Activated naive CD4-positive, alpha-beta T cell treated with anti-CD3 and anti-CD28 coated beads, Interleukin-2, amount 50 U/mL, for 72 hours (primary cell): Measurements from ENCODE around the gene SLIT3. TPM values are rescaled to one million over a fixed set of nuclear protein-coding genes. Genes with fewer than 3 reads are reported as not detected.

Experiments
- ATAC-seq, 2 donors: fragments of 150-1000 bp; cut with Tn5 transposase; 2 replicates each; pipeline ENCODE4 v1.10.0; 2021; ENCODE audit warnings: mild to moderate bottlenecking in 2 of 2, moderate library complexity in 2 of 2
- DNase-seq, 2 donors: peaks; one replicate each; pipeline ENCODE4 v3.0.0; 2021 to 2022; ENCODE audit warnings: low spot score in 2 of 2
- H3K27ac Mint-ChIP-seq, 2 donors: one replicate each; pipeline ENCODE4 v1.8.0; 2022; ENCODE audit warnings: mild to moderate bottlenecking in 2 of 2, mixed read lengths in 2 of 2
- H3K36me3 Mint-ChIP-seq, 2 donors: one replicate each; pipeline ENCODE4 v1.8.0; 2022; ENCODE audit warnings: mixed read lengths in 2 of 2
- H3K9me3 Mint-ChIP-seq, 2 donors: one replicate each; pipeline ENCODE4 v1.8.0; 2022; ENCODE audit warnings: mixed read lengths in 2 of 2
- total RNA-seq, 2 donors: library from RNA; stranded (reverse); gene quantifications; one replicate each; pipeline ENCODE4 v1.2.3, GENCODE V29; 2022

SLIT3 gene
- total RNA-seq, 2 donors from 2014 or later, result 1.9 to 2.0 TPM

DNA sequence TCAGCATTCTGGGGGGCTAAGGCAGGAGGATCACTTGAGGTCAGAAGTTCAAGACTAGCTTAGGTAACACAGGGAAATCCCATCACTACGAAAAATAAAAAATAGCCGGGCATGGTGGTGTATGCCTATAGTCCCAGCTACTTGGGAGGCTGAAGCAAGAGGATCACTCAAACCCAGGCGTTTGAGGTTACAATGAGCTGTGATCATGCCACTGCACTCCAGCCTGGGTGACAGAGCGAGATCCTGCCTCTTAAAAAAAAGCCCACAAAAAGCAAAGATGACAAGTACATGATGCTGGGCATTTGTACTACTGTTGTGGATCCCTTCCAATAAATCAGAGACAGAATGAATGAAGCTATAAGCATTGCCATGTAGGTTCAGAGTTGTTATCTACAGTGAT, 401.7 kb downstream of the SLIT3 start:
- H3K9me3 Mint-ChIP-seq, result no peaks in the 10 kb centered on the region
- H3K36me3 Mint-ChIP-seq, result no peaks in the 10 kb centered on the region
- no peak overlapping the region for H3K27ac Mint-ChIP-seq
- DNase-seq (no peak), ATAC-seq (no peak)

DNA sequence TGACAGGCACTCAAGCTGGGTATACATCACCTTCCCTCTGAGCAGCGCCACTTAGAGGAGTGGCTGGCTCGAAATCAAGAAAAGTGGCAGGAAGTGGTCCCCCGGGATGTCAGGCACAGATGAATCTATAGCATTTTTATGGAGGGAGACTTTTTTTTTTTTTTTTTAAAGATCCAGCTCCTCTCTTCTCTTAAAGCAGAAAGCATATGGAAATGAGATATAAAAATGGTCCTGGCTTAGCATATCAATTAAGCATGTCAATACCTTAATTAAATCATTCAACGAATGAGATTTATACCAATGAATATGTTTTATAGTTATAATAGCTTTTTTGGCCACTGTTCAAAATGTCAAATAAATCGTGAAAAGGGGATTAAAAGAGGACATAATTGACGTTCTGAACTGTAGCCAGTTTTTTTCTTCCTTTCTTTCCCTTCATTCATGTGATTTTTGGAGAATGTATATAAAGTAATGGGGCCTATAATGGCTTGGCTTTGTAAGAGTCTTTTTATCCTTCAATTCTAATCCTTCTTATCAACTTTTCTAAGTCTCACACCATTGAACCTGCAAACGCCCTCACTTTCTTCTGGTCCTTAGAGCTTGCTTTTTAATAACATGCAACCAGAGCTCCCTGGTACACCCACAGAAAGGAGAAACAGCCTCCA, 402.6 kb downstream of the SLIT3 start:
- Mint-ChIP-seq H3K9me3 (no peaks in the 10 kb centered on the region), H3K36me3 (no peaks in the 10 kb centered on the region), H3K27ac (no peak overlapping the region)
- no peak for ATAC-seq
- no peak for DNase-seq

- ATAC-seq (peak in 1 of 2 donors; percentile 53), DNase-seq (no peak)
- Mint-ChIP-seq H3K27ac (peak overlapping the region in 1 of 2 donors; percentile 10), H3K9me3 (no peaks in the 10 kb centered on the region), H3K36me3 (no peaks in the 10 kb centered on the region)
Observed at GRCh38 chr5:168897387-168898122, 403.4 kb downstream of the SLIT3 start.

DNA sequence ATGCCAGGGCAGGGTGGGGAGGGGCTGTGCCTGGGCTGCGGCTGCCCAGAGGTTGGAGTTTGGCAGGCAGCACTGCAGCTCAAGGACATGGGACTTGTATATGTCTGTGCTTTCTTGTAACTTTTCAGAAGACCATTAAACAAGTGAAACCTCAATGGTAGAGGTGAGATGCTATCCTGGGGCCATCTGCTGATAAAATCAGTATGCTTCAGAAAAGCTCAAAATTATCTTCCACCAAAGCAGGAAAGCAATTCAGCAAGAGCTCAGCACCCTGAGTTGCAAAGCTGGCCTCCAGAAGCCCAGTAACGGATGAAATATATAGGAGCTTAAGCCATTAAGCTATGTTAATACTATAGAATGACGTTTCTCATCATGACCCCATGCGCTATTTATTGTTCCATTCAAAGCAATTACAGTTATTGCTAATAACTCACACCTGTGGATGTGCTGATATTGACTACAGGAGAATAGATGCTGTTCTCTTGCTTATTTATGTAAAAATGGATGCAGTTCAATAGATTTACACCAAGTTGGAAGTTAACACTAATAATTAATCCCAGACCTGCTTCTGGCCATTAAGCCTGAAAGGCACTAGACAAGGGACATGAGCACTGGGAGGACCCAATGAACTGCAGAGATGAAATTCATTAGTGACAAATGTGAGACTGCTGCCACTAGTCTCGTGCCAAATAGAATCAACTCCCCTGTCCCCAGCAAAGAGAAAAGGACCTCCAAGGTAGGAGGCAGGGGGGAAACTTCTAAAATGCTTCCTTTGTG, 405.5 kb downstream of the SLIT3 start:
- Mint-ChIP-seq H3K27ac (no peak overlapping the region), H3K36me3 (no peaks in the 10 kb centered on the region), H3K9me3 (no peaks in the 10 kb centered on the region)
- ATAC-seq, result no peak
- DNase-seq, result no peak

DNA sequence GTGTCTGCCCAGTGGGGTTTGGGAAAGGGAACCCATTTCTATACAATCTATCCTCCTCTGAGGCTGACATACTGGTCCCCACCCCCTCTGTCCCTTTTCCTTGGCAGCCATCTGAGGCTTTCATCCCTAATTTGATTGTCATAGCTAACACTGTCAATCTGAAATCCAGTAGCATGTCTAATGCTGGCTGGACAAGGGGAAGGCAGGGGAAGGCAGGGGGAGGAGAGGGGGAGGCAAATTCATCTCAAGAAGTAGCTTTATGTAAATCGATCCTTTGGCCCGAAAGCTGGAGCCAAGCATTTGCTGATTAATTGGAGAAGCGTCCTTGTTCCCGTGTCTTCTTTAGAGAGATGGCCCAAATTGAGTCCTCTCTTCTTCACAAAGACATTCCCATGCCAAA, 407.7 kb downstream of the SLIT3 start:
- no peaks in the 10 kb centered on the region for H3K9me3 Mint-ChIP-seq
- no peak for ATAC-seq
- DNase-seq, result no peak
- no peak overlapping the region for H3K27ac Mint-ChIP-seq
- H3K36me3 Mint-ChIP-seq, result no peaks in the 10 kb centered on the region

- no peaks in the 10 kb centered on the region for H3K9me3 Mint-ChIP-seq
- DNase-seq (no peak), ATAC-seq (no peak)
- no peaks in the 10 kb centered on the region for H3K36me3 Mint-ChIP-seq
- H3K27ac Mint-ChIP-seq, result no peak overlapping the region
Observed at GRCh38 chr5:168892618-168893186, 408.2 kb downstream of the SLIT3 start.

DNA sequence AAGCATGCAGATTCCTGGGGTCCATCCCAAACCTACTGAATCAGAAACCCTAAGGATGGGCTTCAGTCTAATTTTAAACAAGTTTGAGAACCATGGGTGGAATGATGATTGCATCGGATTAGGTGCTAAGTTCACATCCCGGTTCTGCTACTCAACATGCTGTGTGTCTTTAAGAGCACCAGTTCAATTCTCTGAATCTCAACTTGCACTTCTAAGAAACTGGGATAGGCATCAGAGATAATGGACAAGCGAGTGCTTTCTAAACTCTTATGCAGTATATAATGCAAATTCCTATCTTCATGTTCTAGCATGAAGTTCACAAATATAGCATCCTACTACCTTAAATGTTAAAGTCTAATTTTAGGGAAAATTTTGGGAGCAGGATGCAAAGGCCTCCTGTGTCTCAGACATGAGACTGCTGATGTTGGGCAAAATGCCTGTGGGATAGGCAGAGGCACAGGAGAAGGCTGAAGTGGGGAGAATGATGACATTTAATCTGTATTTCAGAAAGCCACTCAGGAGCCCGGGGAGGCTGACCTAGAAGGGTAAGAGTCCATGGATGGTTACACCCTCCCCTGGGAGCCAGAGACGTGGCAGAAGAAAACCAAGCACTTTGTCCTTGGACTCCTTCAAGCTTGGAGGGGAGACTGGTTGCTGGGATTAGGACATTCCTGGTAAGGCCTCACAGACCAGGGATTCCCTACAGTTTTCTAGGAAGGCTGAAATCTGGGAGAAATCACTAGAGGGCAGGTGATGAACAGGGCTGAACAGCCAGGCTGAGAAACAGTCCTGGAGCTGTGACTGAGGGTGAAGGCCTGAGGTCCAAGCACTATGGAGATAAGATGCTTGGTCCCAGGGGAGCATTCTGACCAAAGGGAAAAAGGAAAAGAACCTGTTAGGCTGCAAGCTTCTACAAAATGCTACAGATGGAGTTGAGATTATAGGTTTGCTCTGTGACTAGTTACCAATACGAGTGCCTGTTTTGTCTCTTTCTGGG, 409.8 kb downstream of the SLIT3 start:
- Mint-ChIP-seq H3K27ac (no peak overlapping the region), H3K9me3 (no peaks in the 10 kb centered on the region), H3K36me3 (no peaks in the 10 kb centered on the region)
- DNase-seq (no peak), ATAC-seq (no peak)

DNA sequence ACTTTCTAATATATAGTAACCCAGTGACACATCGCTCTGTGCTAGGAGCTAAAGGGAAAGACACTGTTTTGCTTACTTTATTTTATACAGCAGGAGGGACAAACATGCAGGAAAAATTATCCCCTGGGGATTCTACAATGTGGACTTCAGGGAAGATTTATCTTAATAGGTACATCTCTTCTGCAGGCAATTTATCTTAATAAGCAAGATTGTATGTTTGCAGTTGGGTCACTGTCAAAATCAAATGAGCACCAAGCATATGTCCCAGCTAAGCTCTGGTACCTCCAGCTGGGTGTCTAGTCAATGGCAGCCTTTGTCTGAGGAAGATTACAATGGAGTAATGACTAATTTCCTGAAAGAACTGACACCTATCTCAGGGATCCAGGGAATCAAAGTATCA, 411.9 kb downstream of the SLIT3 start:
- DNase-seq (no peak), ATAC-seq (no peak)
- Mint-ChIP-seq H3K27ac (no peak overlapping the region), H3K9me3 (no peaks in the 10 kb centered on the region), H3K36me3 (no peaks in the 10 kb centered on the region)

DNA sequence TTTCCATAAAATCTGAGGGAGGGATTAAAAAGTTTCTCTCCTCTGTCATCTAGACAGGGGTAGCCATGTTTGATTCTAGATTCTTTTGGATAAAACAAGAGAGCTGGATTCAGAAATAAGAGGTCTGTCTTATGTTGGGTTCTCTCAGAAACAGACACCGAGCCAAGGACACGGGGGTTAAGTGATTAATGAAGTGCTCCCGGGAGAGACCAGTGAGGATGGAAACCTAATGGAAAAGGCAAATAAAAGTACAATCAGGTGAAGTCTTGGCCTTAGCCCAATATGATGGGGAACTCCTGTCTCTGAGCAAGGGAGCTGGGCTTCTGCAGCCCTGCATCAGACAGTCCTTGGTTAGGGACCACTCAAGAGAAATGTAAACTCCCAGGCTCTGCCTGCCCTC, 413.0 kb downstream of the SLIT3 start:
- DNase-seq, result no peak
- Mint-ChIP-seq H3K27ac (no peak overlapping the region), H3K9me3 (no peaks in the 10 kb centered on the region), H3K36me3 (no peaks in the 10 kb centered on the region)
- no peak for ATAC-seq

- Mint-ChIP-seq H3K27ac (no peak overlapping the region), H3K9me3 (no peaks in the 10 kb centered on the region), H3K36me3 (no peaks in the 10 kb centered on the region)
- DNase-seq (no peak), ATAC-seq (no peak)
Observed at GRCh38 chr5:168886157-168886556, 414.8 kb downstream of the SLIT3 start.

GRCh38 chr5:168885324-168886120, 415.4 kb downstream of the SLIT3 start:
- no peak overlapping the region for H3K27ac Mint-ChIP-seq
- DNase-seq, result no peak
- H3K9me3 Mint-ChIP-seq, result no peaks in the 10 kb centered on the region
- H3K36me3 Mint-ChIP-seq, result no peaks in the 10 kb centered on the region
- no peak for ATAC-seq

DNA sequence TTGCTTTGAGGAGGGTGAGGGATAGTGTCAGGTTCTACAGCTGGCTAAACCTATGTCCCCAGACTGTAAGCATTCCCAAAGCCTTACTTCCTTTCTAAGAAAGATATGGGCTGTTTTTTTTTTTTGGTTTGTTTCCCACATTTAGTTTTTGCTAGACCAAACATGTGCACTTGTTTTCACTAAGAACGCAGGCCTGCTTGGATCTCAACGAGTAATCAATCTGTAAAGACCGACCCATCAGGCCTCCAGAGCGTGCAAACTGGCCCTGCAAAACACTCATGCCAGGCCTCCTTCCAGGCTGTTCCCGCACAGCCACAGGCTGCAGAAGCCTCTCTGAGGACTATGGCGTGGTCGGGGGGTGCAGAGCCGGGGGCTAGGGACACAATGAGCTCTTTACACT, 416.9 kb downstream of the SLIT3 start:
- Mint-ChIP-seq H3K9me3 (no peaks in the 10 kb centered on the region), H3K27ac (no peak overlapping the region), H3K36me3 (no peaks in the 10 kb centered on the region)
- no peak for ATAC-seq
- no peak for DNase-seq

- DNase-seq (no peak), ATAC-seq (no peak)
- Mint-ChIP-seq H3K36me3 (no peaks in the 10 kb centered on the region), H3K27ac (no peak overlapping the region), H3K9me3 (no peaks in the 10 kb centered on the region)
Observed at GRCh38 chr5:168883281-168883741, 417.6 kb downstream of the SLIT3 start.

- ATAC-seq (no peak), DNase-seq (no peak)
- H3K27ac Mint-ChIP-seq, result no peak overlapping the region
- H3K36me3 Mint-ChIP-seq, result no peaks in the 10 kb centered on the region
- H3K9me3 Mint-ChIP-seq, result no peaks in the 10 kb centered on the region
Observed at GRCh38 chr5:168882283-168882682, 418.7 kb downstream of the SLIT3 start.

- Mint-ChIP-seq H3K36me3 (no peaks in the 10 kb centered on the region), H3K9me3 (no peaks in the 10 kb centered on the region), H3K27ac (no peak overlapping the region)
- ATAC-seq (no peak), DNase-seq (no peak)
Observed at GRCh38 chr5:168881427-168882149, 419.4 kb downstream of the SLIT3 start.
